ENCODE results near the gene ZMIZ1.
"Not testable (repeated sequence)": the region's sequence is repeated elsewhere in the genome, so short reads cannot be mapped to it uniquely, and the experiment has no call there.

DNA sequence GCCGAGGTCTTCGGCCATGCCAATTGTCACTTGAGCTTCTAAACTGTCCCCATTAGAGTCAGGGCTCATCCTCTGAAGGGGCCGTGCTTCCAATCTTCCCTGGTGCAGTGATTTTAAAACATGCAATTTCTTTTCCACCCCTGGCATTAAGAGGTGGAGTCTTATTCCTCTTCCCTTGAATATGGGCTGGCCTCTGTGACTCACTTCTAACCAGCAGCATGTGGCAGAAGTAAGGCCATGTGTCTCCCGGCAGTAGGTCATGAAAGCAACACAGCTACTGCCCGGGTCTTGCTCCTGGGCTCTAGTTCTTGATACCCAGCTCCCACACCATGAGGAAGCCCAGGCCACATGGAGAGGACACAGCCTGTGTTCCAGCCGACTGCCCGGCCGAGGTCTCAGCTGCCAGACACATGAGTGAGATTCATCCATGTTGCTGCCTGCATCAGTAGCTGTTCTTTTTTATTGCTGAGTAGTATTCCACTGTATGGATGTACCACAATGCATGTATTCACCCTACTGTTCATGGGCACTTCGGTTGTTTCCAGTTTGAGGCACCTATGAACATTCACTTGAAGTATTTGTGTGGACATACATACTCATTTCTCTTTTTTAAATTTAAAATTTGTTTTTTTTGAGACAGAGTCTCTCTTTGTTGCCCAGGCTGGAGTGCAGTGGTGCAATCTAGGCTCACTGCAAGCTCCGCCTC lies 264.0 kb downstream of the ZMIZ1 start:
- TF ChIP-seq, protein P1, sequence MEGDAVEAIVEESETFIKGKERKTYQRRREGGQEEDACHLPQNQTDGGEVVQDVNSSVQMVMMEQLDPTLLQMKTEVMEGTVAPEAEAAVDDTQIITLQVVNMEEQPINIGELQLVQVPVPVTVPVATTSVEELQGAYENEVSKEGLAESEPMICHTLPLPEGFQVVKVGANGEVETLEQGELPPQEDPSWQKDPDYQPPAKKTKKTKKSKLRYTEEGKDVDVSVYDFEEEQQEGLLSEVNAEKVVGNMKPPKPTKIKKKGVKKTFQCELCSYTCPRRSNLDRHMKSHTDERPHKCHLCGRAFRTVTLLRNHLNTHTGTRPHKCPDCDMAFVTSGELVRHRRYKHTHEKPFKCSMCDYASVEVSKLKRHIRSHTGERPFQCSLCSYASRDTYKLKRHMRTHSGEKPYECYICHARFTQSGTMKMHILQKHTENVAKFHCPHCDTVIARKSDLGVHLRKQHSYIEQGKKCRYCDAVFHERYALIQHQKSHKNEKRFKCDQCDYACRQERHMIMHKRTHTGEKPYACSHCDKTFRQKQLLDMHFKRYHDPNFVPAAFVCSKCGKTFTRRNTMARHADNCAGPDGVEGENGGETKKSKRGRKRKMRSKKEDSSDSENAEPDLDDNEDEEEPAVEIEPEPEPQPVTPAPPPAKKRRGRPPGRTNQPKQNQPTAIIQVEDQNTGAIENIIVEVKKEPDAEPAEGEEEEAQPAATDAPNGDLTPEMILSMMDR (IDR thresholded peaks at IDR 0.05), result not testable (repeated sequence)
- TF ChIP-seq EP300, POLR2A (IDR thresholded peaks at IDR 0.05): not testable (repeated sequence)
